Vagina (tissue), 2 donors: ENCODE measurements around the gene MATCAP1. TPM values are rescaled to one million over a fixed set of nuclear protein-coding genes. Genes with fewer than 3 reads are reported as not detected.

Experiments
- DNase-seq, 2 donors: peaks; one replicate each; pipeline ENCODE4 v3.0.0-alpha.2; 2017; ENCODE audit errors: extremely low spot score in 2 of 2
- H3K27ac ChIP-seq: fragments of 200-600 bp; sonication (generic); one replicate; pipeline ENCODE4 v1.5.1; 2019
- H3K27me3 ChIP-seq: fragments of 200-600 bp; sonication (generic); one replicate; pipeline ENCODE4 v1.5.1; 2019
- H3K36me3 ChIP-seq, 2 donors: fragments of 200-600 bp; sonication (generic); one replicate each; pipeline ENCODE4 v1.5.1; 2017 to 2019
- H3K4me1 ChIP-seq: fragments of 200-600 bp; sonication (generic); one replicate; pipeline ENCODE4 v1.5.1; 2019
- H3K4me3 ChIP-seq, 2 donors: fragments of 200-600 bp; sonication (generic); 1 replicate in 1 of 2; 2 replicates in 1 of 2; pipeline ENCODE4 v1.5.1; 2016 to 2019
- H3K9me3 ChIP-seq: fragments of 200-600 bp; sonication (generic); one replicate; pipeline ENCODE4 v1.5.1; 2019
- CTCF ChIP-seq, 3 experiments: fragments of 450-650 bp in 2 of 3; fragments of 200-600 bp in 1 of 3; sonication (generic) in 1 of 3; IDR thresholded peaks; one replicate each; pipeline ENCODE4 v1.5.1; 2017 to 2019; ENCODE audit warnings: antibody characterized with exemption in 3 of 3, mild to moderate bottlenecking in 2 of 3, moderate library complexity in 2 of 3
- POLR2A ChIP-seq, 2 donors: fragments of 450-650 bp; IDR thresholded peaks; one replicate each; pipeline ENCODE4 v1.6.1; 2017; ENCODE audit warnings: antibody characterized with exemption in 2 of 2, mild to moderate bottlenecking in 2 of 2, moderate library complexity in 2 of 2
- POLR2AphosphoS5 ChIP-seq, 2 donors: sonication (generic); formaldehyde crosslinking; IDR thresholded peaks; one replicate each; pipeline ENCODE4 v1.9.0; 2017; ENCODE audit warnings: antibody characterized with exemption in 2 of 2, mild to moderate bottlenecking in 2 of 2, low read depth in 1 of 2; ENCODE audit not compliant: insufficient read depth in 1 of 2
- intact Hi-C: fragments of 100-400 bp; cut with DNase I; formaldehyde crosslinking; loops from one replicate; pipeline ENCODE4 v1.15.1; 2023
- total RNA-seq: library from RNA; depleted of rRNA; stranded (reverse); fragments of >200 nt; gene quantifications from one replicate; pipeline ENCODE4 v1.2.3, GENCODE V29; 2016

Gene MATCAP1
- total RNA-seq, 1 donor from 2014 or later = 17.4 TPM

- TF ChIP-seq POLR2A (IDR thresholded peaks at IDR 0.05) = no peak
- no peak for TF ChIP-seq POLR2AphosphoS5 (IDR thresholded peaks at IDR 0.05; ENCODE audit: insufficient read depth in 1 of 2, low read depth in 1 of 2)
- TF ChIP-seq CTCF (IDR thresholded peaks at IDR 0.05) = no peak
- Histone ChIP-seq H3K9me3 (no peaks in the 10 kb centered on the region), H3K4me3 (no peak overlapping the region), H3K27ac (no peak overlapping the region), H3K4me1 (no peaks in the 10 kb centered on the region), H3K27me3 (no peaks in the 10 kb centered on the region), H3K36me3 (no peaks in the 10 kb centered on the region)
- no peak for DNase-seq
- intact Hi-C loops = no loop called here
These were observed 29.0 kb upstream of the MATCAP1 start for GRCh38 chr16:67212766-67213165.

GRCh38 chr16:67211674-67212073 lies 27.9 kb upstream of the MATCAP1 start:
- TF ChIP-seq POLR2A (IDR thresholded peaks at IDR 0.05) (no peak), CTCF (IDR thresholded peaks at IDR 0.05) (no peak), POLR2AphosphoS5 (IDR thresholded peaks at IDR 0.05; ENCODE audit: insufficient read depth in 1 of 2, low read depth in 1 of 2) (no peak)
- intact Hi-C loops = no loop called here
- Histone ChIP-seq H3K36me3 (no peaks in the 10 kb centered on the region), H3K27me3 (no peaks in the 10 kb centered on the region), H3K4me1 (no peaks in the 10 kb centered on the region), H3K4me3 (no peak overlapping the region), H3K27ac (no peak overlapping the region), H3K9me3 (no peaks in the 10 kb centered on the region)
- DNase-seq = no peak

- no peak for TF ChIP-seq POLR2A (IDR thresholded peaks at IDR 0.05)
- no peak for TF ChIP-seq CTCF (IDR thresholded peaks at IDR 0.05)
- TF ChIP-seq POLR2AphosphoS5 (IDR thresholded peaks at IDR 0.05; ENCODE audit: insufficient read depth in 1 of 2, low read depth in 1 of 2) = no peak
- no peak overlapping the region for H3K27ac ChIP-seq
- H3K36me3 ChIP-seq = no peaks in the 10 kb centered on the region
- H3K4me3 ChIP-seq = no peak overlapping the region
- no peaks in the 10 kb centered on the region for H3K4me1 ChIP-seq
- H3K27me3 ChIP-seq = no peaks in the 10 kb centered on the region
- intact Hi-C loops = no loop called here
- H3K9me3 ChIP-seq = no peaks in the 10 kb centered on the region
- DNase-seq = no peak
These were observed 26.5 kb upstream of the MATCAP1 start for GRCh38 chr16:67210069-67210937.

GRCh38 chr16:67209565-67209964 lies 25.8 kb upstream of the MATCAP1 start:
- H3K27me3 ChIP-seq = no peaks in the 10 kb centered on the region
- DNase-seq = no peak
- no peak for TF ChIP-seq POLR2AphosphoS5 (IDR thresholded peaks at IDR 0.05; ENCODE audit: insufficient read depth in 1 of 2, low read depth in 1 of 2)
- TF ChIP-seq CTCF (IDR thresholded peaks at IDR 0.05) = no peak
- no peak for TF ChIP-seq POLR2A (IDR thresholded peaks at IDR 0.05)
- H3K9me3 ChIP-seq = no peaks in the 10 kb centered on the region
- intact Hi-C loops = no loop called here
- H3K36me3 ChIP-seq = no peaks in the 10 kb centered on the region
- H3K27ac ChIP-seq = no peak overlapping the region
- H3K4me3 ChIP-seq = no peak overlapping the region
- H3K4me1 ChIP-seq = no peaks in the 10 kb centered on the region
